PC-3 (cell line): ENCODE data around the gene ATP6V1F. TPM values are rescaled to one million over a fixed set of nuclear protein-coding genes. Genes with fewer than 3 reads are reported as not detected.

Experiments
- ATAC-seq: fragments of 200-7000 bp; cut with Tn5 transposase; 2 replicates; pipeline ENCODE4 v1.9.1; 2020; ENCODE audit warnings: mild to moderate bottlenecking, moderate library complexity
- Bru-seq: library from RNA; stranded (reverse); fragments of 400-500 nt; gene quantifications from one replicate; lab custom pipeline; 2021; lab: Mats Ljungman, UMichigan
- BruChase-seq, 2 experiments: library from RNA; stranded (reverse); fragments of 400-500 nt; gene quantifications; one replicate each; lab custom pipeline; 2021; lab: Mats Ljungman, UMichigan
- BruUV-seq: library from RNA; stranded (reverse); fragments of 400-500 nt; replicated peaks from 2 replicates; lab custom pipeline; 2021; lab: Mats Ljungman, UMichigan
- CTCF ChIA-PET: fragments of 300-600 bp; sonication (Branson Sonifier 250); formaldehyde crosslinking; loops from one replicate; lab custom pipeline; 2022; ENCODE audit warnings: antibody characterized with exemption; lab: Charles Lee
- POLR2A ChIA-PET: fragments of 300-600 bp; sonication (Branson Sonifier 250); formaldehyde crosslinking; loops from one replicate; lab custom pipeline; 2022; ENCODE audit warnings: antibody characterized with exemption; ENCODE audit not compliant: unreplicated experiment; lab: Charles Lee
- DNase-seq: peaks from one replicate; pipeline ENCODE4 v3.0.0-alpha.2; 2015
- H2AFZ ChIP-seq: fragments of 300-600 bp; sonication (generic); 2 replicates; pipeline ENCODE4 v1.6.0; 2016; ENCODE audit warnings: antibody characterized with exemption, low read length
- H3F3A ChIP-seq: fragments of 300-600 bp; sonication (generic); one replicate; pipeline ENCODE4 v1.6.0; 2017; ENCODE audit warnings: antibody characterized with exemption, low read length, control low read depth, mild to moderate bottlenecking; ENCODE audit not compliant: unreplicated experiment
- H3K27ac ChIP-seq: fragments of 300-600 bp; sonication (generic); 2 replicates; pipeline ENCODE4 v1.5.1; 2016; ENCODE audit warnings: mild to moderate bottlenecking, low read length
- H3K27me3 ChIP-seq: fragments of 300-600 bp; sonication (generic); 2 replicates; pipeline ENCODE4 v1.6.1; 2016; ENCODE audit warnings: low read length, mixed read lengths
- H3K36me3 ChIP-seq: fragments of 300-600 bp; sonication (generic); 2 replicates; pipeline ENCODE4 v1.6.1; 2016; ENCODE audit warnings: low read depth, mixed run types, low read length, mixed read lengths
- H3K4me1 ChIP-seq: fragments of 300-600 bp; sonication (generic); 2 replicates; pipeline ENCODE4 v1.5.1; 2016; ENCODE audit warnings: low read length; ENCODE audit not compliant: insufficient read depth
- H3K4me2 ChIP-seq: fragments of 300-600 bp; sonication (generic); 2 replicates; pipeline ENCODE4 v1.6.0; 2016; ENCODE audit warnings: low read length
- H3K4me3 ChIP-seq: fragments of 300-600 bp; sonication (generic); 2 replicates; pipeline ENCODE4 v1.5.1; 2016; ENCODE audit warnings: mild to moderate bottlenecking, low read length, mixed read lengths
- H3K79me2 ChIP-seq: fragments of 300-600 bp; sonication (generic); 2 replicates; pipeline ENCODE4 v1.6.1; 2017; ENCODE audit warnings: low read length, mixed read lengths
- H3K9ac ChIP-seq: fragments of 300-600 bp; sonication (generic); 2 replicates; pipeline ENCODE4 v1.6.0; 2016; ENCODE audit warnings: mild to moderate bottlenecking, low read length
- H3K9me2 ChIP-seq: fragments of 300-600 bp; sonication (generic); replicated peaks from 2 replicates; pipeline ENCODE4 v1.6.1; 2016; ENCODE audit warnings: mixed run types, low read length, mixed read lengths
- H3K9me3 ChIP-seq: fragments of 300-600 bp; sonication (generic); 2 replicates; pipeline ENCODE4 v1.6.1; 2016; ENCODE audit warnings: low read length, mixed read lengths
- H4K20me1 ChIP-seq: fragments of 300-600 bp; sonication (generic); 2 replicates; pipeline ENCODE4 v1.6.1; 2016; ENCODE audit warnings: low read length, mixed read lengths
- EZH2 ChIP-seq: fragments of 300-600 bp; sonication (generic); IDR thresholded peaks from one replicate; pipeline ENCODE4 v1.6.1; 2017; ENCODE audit warnings: antibody characterized with exemption, mild to moderate bottlenecking, low read length; ENCODE audit not compliant: unreplicated experiment
- EZH2phosphoT487 ChIP-seq: fragments of 300-600 bp; sonication (generic); IDR thresholded peaks from 2 replicates; pipeline ENCODE4 v1.6.1; 2018; ENCODE audit warnings: mild to moderate bottlenecking, antibody characterized with exemption, low read length, borderline replicate concordance
- intact Hi-C: fragments of 100-400 bp; cut with micrococcal nuclease; formaldehyde crosslinking; loops from 2 replicates; pipeline ENCODE4 v1.9.0; 2023
- long read RNA-seq: library from polyadenylated mRNA; unstranded; transcript quantifications from one replicate; pipeline ENCODE4 v2.0.0, GENCODE V29; 2021; ENCODE audit not compliant: unreplicated experiment
- total RNA-seq: library from RNA; depleted of rRNA; stranded (reverse); fragments of >200 nt; gene quantifications from 2 replicates; pipeline ENCODE4 v1.2.3, GENCODE V29; 2014; rRNA removed
- TF ChIP-seq, protein P1 (sequence below): fragments of 300-600 bp; sonication (generic); conservative IDR thresholded peaks from 2 replicates; pipeline ENCODE4 v1.5.1; 2017; ENCODE audit warnings: antibody characterized with exemption, low read depth, mild to moderate bottlenecking, low read length

The ATP6V1F gene, protein sequence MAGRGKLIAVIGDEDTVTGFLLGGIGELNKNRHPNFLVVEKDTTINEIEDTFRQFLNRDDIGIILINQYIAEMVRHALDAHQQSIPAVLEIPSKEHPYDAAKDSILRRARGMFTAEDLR
- 129 and 131 TPM in 2 replicates for total RNA-seq
- Bru-seq, nascent RNA: percentile 90 among the genes with signal in this experiment
- percentile 97 among the genes with signal in this experiment for BruChase-seq, experiment 1, labeled RNA remaining after a 6-hour chase
- BruChase-seq, experiment 2, labeled RNA remaining after a 2-hour chase: percentile 93 among the genes with signal in this experiment
- long read RNA-seq, transcript ATP6V1F-201 (2 exons, 704 nt): major isoform, 198 of 213 reads
- long read RNA-seq, partial matches to known transcripts: 14 of 213 reads
- long read RNA-seq, other reads (novel, unspliced or antisense): 1 of 213 reads

DNA sequence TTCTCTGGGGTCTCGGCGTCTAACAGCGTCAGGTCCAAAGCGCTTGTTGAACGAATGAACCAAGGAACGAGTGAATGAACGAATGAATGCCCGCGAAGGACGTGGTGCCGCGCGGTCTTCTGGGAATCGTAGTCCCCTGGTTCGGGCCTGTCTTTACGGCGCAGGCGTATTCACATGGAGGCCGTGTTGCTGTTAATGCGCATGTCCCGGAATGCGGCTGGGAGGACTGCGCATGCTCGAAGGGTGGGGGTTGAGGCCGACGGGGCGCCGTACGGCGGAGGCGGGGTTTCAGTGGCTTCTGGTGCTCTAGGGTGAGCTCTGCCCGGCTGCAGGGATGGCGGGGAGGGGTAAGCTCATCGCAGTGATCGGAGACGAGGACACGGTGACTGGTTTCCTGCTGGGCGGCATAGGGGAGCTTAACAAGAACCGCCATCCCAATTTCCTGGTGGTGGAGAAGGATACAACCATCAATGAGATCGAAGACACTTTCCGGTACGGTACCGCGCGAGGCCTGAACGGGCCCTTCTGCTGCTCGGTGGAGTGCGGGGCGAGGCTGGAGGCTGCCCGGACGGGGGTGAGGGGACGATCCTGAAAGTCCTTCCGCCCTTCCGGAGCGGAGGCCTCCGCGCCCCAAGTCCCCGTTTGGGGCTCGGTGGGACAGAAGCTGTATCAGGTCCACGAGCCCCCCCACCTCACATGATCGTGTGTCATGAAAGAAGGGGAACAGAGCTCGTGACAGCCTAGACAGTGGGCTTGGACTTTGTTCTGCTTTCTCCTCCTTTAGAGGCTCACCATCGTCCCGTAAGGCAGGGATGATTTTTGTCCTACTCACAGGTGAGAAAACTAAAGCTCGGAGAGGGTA lies at the start of gene ATP6V1F:
Gene ATP6V1F, plus strand, starts transcription at position 286 of the 862 bp plus-strand sequence. Its CDS starts 49 bp downstream, at position 335.
- Histone ChIP-seq H3K4me2 (peak within 1 kb of the TSS; percentile 82), H3F3A (no peaks in the 10 kb centered on the region), H4K20me1 (no peaks in the 10 kb centered on the region), H3K9me2 (no peaks in the 10 kb centered on the region), H3K4me1 (peaks cover 5% of the 10 kb centered on the region; the same call in 1 of the 2 replicates), H3K9ac (peak within 1 kb of the TSS; percentile 82), H3K4me3 (peak within 1 kb of the TSS; percentile 84), H3K36me3 (peaks cover 5% of the 10 kb centered on the region; the same call in 1 of the 2 replicates), H3K27me3 (no peaks in the 10 kb centered on the region), H3K27ac (no peak within 1 kb of the TSS), H2AFZ (peak within 1 kb of the TSS; percentile 88), H3K9me3 (no peaks in the 10 kb centered on the region), H3K79me2 (peaks cover 26% of the 10 kb centered on the region)
- peak; percentile 97 for DNase-seq
- POLR2A ChIA-PET: interaction anchor here (0.6 kb wide), 5 partner anchors 13 to 407 kb away, joined by 3 to 13 read pairs (median 4); partner anchors contain the start of gene HILPDA
- peak; percentile 85 for ATAC-seq
- intact Hi-C loops: loop anchor here (1.0 kb wide), 2 partner anchors 17 to 36 kb away; no protein-coding TSS in a partner anchor
- TF ChIP-seq, protein P1, sequence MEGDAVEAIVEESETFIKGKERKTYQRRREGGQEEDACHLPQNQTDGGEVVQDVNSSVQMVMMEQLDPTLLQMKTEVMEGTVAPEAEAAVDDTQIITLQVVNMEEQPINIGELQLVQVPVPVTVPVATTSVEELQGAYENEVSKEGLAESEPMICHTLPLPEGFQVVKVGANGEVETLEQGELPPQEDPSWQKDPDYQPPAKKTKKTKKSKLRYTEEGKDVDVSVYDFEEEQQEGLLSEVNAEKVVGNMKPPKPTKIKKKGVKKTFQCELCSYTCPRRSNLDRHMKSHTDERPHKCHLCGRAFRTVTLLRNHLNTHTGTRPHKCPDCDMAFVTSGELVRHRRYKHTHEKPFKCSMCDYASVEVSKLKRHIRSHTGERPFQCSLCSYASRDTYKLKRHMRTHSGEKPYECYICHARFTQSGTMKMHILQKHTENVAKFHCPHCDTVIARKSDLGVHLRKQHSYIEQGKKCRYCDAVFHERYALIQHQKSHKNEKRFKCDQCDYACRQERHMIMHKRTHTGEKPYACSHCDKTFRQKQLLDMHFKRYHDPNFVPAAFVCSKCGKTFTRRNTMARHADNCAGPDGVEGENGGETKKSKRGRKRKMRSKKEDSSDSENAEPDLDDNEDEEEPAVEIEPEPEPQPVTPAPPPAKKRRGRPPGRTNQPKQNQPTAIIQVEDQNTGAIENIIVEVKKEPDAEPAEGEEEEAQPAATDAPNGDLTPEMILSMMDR: no peak
- TF ChIP-seq EZH2: no peak
- CTCF ChIA-PET: interaction anchor here (0.6 to 1.5 kb wide), 4 partner anchors 17 to 515 kb away, joined by 3 to 9 read pairs (median 4); no protein-coding TSS in a partner anchor
- TSS peak; percentile 53 for BruUV-seq

DNA sequence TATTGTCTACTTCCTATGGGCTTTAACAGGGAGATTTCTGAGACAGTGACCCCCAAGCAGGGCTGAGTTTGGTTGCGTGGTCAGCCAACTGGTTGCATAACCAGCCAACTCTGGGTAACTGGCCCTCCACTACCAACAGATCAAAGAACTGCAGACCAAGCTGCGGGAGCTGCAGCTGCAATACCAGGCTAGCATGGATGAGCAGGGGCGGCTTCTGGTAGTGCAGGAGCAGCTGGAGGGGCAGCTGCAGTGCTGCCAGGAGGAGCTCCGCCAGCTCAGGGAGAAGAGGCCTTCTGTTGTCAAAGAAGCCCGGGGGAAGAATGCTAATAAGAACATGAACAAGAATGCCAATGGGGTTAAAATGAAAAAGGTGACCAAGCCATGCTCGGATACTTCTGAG lies 48.2 kb upstream of the ATP6V1F start:
- H3K27ac ChIP-seq: no peak overlapping the region
- TF ChIP-seq EZH2 (no peak), EZH2phosphoT487 (no peak)
- TF ChIP-seq, protein P1: no peak
- no peaks in the 10 kb centered on the region for H3K9me3 ChIP-seq
- no peak for DNase-seq
- H3K79me2 ChIP-seq: no peaks in the 10 kb centered on the region
- BruUV-seq: no TSS peak
- H3K4me1 ChIP-seq: no peaks in the 10 kb centered on the region
- intact Hi-C loops: no loop called here
- H3F3A ChIP-seq: no peaks in the 10 kb centered on the region
- H2AFZ ChIP-seq: no peak overlapping the region
- no peaks in the 10 kb centered on the region for H3K9me2 ChIP-seq
- no peak for ATAC-seq
- H3K27me3 ChIP-seq: no peaks in the 10 kb centered on the region
- ChIA-PET POLR2A (no interaction called here), CTCF (no interaction called here)
- no peak overlapping the region for H3K9ac ChIP-seq
- no peaks in the 10 kb centered on the region for H4K20me1 ChIP-seq
- H3K4me2 ChIP-seq: no peak overlapping the region
- no peak overlapping the region for H3K4me3 ChIP-seq
- no peaks in the 10 kb centered on the region for H3K36me3 ChIP-seq
